CD4-positive, alpha-beta T cell treated with Interleukin-6 for 4 hours (primary cell): ENCODE measurements around the gene GPLD1.
"Not testable (repeated sequence)": the region's sequence is repeated elsewhere in the genome, so short reads cannot be mapped to it uniquely, and the experiment has no call there.

Experiments
- DNase-seq: peaks from one replicate; pipeline ENCODE4 v3.0.0-alpha.2; 2020; ENCODE audit warnings: mixed read lengths

Gene GPLD1

DNA sequence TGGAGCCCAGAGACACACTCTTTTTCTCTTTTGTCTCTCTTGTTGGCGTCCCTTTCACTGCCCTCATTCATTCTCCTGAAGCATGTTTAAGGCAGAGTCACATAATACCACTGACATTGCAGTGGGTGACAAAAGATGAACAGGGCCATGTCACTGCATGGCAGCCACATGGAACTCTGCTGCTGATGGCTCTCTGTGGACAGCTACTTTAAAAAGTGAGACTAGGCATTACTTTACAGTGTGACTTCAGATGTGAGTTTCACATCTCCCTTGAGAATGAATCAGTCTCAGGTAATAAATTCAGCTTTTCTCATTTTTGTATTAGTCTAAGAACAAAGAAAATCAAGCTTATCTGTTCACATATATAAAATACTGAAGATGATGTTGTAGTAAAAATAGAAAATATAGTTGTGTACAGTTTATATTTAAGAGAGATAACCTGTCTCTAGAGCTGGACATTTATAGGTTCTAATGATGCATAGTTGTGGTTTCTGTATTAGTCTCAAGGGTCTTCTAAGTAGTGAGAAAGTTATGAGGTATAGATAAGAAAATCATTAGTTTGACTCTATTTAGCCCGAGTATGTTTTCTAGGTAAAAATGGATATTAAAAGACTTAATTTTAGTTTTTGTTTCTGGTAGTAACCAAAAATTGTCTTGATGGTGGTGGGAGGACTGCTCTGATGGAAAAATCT, 80.5 kb downstream of the GPLD1 start:
- no peak for DNase-seq

DNA sequence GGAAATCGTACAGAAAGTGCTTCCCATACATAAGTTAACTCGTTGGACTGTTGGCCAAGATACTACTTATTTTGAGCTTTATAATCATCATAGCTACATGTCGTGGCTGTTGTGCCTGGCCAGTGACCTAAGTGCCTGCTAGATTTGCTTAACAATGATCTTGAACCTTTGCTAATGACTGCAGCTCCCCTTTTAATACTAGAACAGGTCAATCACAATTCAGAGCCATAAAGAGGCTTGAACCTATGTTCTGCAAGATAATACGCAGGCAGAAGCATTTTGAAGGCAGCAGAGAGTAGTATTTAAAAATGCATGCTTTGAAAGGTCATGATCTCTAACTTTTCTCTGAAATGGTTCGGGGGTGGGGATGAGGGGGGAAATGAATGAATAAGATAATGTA, 84.1 kb downstream of the GPLD1 start:
- no peak for DNase-seq

DNA sequence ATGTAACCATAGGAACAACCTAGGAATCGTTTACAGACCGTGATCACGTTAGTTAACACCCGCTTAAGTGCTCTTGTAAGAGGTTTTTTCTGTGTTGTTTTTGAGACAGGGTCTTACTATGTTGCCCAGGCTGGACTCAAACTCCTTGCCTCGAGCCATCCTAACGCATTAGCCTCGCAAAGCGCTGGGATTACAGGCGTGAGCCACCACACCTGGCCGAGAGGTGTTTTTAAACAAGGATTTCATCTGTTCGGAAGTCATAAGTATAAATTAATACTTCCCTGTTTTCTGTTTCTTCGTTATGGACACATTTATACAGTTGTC, 85.9 kb downstream of the GPLD1 start:
- DNase-seq = no peak

DNA sequence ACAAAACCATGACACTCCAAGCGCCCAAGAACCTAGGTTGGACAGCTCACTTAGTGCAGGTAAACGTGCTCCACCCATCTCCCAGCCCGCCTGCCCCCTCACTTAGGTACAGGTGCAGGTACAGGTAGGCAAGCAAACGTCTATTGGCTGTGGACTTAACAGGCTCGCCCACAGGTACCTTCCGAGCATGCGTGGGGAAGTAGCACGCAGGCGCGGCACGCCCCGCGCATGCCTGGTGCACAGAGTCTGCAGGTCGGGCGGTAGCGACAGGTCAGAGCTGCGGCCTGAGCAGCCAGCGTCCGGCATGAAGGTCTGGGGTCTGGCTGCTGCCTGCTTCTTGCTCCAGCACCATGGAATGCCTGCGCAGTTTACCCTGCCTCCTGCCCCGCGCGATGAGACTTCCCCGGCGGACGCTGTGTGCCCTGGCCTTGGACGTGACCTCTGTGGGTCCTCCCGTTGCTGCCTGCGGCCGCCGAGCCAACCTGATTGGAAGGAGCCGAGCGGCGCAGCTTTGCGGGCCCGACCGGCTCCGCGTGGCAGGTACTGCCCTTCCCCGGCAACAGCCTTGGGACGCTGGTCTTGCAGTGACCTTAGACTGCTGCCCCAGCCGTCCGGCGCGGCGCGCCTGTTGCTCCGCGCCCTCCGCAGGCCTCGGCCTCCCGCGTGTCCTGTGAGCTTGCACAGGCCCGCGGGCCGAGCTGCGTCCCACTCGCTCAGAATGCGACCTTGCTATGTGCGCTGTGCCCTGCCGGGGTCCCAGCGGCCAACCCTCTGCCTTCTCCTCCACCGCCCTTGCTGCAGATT, 86.5 kb downstream of the GPLD1 start, which contains the start of gene MRS2:
Gene MRS2, plus strand, starts transcription at position 240 of the 804 bp plus-strand sequence. Its CDS starts 111 bp downstream, at position 351.
- peak; percentile 86 for DNase-seq

DNA sequence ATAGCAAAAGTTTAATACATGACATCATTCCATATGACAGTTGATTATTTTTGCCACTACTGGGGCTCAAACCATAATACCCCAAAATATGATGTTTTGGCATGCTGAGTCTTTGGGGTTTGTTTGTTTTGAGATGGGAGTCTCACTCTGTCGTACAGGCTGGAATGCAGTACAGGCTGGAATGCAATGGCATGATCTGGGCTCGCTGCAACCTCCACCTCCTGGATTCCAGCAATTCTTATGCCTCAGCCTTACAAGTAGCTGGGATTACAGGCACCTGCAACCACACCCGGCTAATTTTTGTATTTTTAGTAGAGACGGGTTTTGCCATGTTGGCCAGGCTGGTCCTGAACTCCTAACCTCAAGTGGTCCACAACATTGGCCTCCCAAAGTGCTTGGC, 87.9 kb downstream of the GPLD1 start:
- DNase-seq = no peak

DNA sequence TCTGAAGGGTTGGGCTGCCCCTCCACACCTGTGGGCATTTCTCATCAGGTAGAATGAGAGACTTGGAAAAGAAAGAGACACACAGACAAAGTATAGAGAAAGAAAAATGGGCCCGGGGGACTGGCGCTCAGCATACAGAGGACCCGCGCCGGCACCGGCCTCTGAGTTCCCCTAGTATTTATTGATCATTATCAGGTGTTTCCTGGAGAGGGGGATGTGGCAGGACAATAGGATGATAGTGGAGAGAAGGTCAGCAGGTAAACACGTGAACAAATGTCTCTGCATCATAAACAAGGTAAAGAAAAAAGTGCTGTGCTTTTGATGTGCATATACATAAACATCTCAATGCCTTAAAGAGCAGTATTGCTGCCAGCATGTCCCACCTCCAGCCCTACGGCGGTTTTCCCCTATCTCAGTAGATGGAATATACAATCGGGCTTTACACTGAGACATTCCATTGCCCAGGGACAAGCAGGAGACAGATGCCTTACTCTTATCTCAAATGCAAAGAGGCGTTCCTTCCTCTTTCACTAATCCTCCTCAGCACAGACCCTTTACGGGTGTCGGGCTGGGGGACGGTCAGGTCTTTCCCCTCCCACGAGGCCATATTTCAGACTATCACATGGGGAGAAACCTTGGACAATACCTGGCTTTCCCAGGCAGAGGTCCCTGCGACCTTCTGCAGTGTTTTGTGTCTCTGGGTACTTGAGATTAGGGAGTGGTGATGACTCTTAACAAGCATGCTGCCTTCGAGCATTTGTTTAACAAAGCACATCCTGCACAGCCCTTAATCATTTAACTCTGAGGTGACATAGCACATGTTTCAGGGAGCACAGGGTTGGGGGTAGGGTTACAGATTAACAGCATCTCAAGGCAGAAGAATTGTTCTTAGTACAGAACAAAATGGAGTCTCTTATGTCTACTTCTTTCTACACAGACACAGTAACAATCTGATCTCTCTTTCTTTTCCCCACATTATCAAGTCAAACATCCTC, 89.0 kb downstream of the GPLD1 start:
- DNase-seq = not testable (repeated sequence)

DNA sequence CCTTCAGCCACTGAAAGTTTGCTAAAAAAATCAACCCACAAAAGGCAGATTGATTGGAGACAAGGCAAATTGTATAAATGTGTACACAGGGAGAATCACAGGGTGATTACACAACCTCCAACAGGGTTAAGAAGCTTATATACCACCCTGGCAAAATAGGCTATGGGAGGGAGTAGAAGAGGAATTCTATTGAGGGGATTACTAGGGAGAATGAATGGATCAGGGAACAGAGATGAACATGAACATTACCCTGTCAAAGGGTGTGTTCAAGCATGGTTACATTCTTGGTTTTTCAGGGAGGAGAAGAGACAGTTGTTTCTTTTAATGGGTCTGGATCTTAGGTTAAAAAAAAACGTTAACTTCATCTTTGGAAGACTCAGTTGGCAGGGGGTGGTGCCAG, 91.7 kb downstream of the GPLD1 start:
- no peak for DNase-seq

DNA sequence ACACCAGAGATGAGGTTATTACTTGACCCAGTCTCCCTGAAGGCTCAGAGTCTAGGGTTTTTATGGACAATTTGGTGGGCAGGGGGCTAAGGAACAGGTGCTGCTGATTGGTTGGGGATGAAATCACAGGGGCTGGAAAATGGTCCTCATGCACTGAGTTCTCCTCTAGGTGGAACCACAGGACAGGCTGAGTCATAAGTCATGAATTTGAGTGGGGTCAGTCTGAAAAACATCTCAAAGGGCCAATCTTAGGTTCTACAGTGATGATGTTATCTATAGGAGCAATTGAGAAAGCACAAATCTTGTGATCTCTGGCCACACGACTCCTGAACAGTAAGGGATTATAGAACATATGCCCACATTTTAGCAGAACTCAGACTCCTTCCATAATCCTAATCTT, 92.6 kb downstream of the GPLD1 start:
- no peak for DNase-seq

DNA sequence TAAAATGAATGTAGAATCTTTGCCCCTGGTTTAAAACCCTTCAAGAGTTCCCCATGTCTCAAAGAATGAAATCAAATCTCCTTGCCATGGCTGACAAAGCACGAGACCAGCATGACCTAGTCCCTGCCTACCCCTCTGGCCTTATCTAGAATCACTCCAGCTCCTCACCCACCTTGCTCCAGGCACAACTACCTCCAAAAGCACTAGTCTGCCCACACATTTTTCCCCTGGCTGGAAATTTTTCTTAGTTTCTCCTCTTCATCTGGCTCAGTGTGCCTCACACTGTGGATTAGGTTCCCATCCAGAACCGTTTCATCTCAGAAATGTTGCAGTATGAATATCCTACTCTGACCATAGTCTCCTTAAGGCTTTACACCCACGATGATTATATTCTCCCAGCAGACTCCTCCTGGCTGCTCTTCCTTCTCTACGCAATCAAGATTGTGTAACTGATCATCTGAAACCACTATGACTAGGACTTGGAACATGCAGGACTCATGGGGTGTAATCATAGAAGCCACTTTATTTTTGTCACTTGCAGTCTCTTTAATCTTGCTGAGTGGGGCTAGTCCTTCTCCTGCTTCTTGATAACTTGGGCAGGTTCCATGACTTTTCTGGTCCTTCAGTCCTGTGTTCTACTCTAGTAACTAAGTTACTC, 94.5 kb downstream of the GPLD1 start:
- DNase-seq = no peak

DNA sequence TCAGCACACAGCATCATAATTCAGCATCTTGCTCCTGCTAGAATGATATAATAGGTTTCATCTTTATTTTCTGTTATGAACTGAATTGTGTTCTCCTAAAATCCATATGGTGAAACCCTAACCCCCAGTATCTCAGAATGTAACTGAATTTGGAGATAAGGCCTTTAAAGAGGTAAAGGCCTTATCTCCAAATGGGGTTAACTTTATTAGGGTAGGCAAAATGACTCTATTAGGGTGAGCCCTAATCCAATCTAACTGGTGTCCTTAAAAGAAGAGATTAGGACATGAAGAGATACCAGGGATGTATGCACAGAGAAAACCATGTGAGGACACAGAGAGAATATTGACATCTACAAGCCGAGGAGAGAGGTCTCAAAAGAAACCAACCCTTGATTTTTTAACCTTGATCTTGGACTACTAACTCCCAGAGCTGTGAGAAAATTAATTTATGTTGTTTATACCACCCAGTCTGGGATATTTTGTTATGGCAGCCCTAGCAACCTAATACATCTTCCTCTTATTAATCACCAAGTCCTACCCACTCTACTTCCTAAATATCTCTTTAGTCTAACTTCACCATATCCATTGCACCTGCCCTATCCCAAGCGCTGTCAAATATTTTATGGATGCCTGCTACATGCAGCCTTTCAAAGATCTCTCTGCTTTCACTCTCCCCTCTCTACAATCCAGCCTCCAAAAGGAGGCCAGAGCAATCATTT, 95.2 kb downstream of the GPLD1 start:
- DNase-seq = no peak

DNA sequence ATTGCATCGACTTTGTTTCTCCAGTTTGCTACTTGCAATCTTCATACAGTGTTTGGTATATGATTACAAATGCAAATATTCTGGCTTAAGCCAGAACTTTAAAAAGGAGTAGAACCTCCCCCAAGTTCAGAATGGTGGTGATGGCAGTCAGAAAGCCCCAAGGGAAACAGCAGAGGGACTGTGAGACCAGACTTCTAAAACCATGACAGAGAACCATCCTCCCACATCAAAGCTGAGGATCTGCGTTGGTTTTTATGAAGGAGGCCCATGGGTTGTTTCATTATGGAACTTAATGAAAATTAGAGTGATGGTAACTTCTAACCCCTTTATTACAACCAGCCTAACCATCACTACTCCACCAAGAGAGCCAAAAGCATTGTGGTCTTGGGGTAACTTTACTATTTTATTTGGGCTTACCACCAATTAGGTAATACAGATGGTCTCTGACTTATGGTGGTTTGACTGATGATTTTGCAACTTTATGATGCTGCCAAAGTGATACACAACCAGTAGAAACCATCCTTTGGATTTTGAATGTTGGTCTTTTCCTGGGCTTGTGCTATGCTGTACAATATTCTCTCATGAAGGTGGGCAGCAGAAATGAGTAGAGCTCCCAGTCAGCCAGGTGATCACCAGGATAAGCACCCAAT, 97.5 kb downstream of the GPLD1 start:
- DNase-seq = no peak

DNA sequence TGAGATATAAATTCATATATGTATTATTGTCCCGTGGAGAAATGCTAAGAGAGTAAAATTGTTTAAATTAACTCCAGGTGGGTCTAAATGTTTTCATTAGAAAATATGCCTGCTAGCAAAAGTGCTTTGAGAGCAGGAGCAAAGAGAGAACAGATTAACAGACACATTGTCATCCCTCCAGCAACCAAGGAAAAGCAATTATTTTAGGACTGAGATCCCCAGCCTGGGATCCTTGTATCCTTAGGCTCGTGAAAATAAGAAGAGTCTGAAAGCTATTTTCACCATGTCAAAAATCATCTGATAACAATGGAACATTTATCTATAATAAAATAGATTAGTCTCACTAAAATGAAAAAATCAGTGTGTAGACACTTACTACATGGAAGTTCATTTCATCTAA, 98.2 kb downstream of the GPLD1 start:
- no peak for DNase-seq

DNA sequence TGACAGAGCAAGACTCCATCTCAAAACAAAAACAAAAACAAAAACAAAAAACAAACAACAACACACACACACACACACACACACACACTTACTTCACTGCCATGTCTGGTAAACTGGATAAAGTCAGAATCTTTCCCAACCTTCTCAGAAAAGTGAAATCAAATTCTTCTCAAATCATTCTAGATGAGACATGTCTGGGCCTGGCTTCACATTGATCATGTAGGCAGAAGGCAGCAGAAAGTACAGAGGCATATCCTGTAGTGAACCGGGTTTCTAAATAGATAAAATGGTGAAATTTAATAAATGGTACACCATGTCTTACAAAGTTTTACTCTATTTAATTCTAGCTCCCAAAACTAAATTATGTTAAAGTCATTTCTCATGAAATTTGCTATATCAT, 101.6 kb downstream of the GPLD1 start:
- DNase-seq = no peak

DNA sequence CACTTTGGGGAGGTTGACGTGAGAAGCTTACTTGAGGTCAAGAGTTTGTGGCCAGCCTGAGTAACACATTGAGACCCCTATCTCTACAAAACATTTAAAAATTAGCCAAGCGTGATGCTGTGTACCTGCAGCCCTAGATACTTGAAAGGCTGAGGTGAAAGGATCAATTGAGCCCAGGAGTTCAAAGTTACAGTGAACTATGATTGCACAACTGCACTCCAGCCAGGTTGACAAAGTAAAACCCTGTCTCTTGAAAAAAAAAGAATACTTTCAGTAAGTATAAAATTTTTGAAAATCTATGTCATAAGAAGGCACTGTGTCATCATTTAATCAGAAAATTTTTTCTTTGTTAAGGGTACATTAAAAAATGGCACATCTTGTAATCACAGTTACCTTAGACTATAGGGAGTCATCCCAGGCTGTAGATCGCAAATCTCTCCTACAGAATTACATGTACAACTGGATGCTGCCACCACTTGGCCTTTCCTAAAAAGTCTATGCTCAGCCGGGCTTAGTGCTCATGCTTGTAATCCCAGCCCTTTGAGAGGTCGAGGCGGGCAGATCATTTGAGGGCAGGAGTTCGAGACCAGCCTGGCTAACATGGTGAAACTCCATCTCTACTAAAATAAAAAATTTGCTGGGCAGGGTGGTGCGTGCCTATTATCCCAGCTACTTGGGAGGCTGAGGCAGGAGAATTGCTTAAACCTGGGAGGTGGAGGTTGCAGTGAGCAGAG, 103.7 kb downstream of the GPLD1 start:
- DNase-seq = no peak

DNA sequence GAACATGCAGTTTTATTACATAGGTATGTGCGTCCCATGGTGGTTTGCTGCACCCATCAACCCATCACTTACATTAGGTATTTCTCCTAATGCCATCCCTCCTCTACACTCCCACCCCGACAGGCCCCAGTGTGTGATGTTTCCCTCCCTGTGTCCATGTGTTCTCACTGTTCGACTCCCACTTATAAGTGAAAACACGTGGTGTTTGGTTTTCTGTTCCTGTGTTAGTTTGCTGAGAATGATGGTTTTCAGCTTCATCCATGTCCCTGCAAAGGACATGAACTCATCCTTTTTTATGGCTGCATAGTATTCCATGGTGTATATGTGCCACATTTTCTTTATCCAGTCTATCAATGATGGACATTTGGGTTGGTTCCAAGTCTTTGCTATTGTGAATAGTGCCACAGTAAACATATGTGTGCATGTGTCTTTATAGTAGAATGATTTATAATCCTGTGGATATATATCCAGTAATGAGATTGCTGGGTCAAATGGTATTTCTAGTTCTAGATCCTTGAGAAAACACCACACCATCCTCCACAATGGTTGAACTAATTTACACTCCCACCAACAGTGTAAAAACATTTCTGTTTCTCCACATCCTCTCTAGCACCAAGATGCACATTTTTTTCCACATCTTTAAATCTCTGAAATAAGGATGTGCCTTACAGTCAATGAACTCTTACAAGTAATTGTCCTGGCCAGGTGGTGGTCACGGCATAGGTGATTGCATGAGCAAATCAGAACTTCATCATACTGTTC, 104.8 kb downstream of the GPLD1 start:
- DNase-seq = not testable (repeated sequence)

DNA sequence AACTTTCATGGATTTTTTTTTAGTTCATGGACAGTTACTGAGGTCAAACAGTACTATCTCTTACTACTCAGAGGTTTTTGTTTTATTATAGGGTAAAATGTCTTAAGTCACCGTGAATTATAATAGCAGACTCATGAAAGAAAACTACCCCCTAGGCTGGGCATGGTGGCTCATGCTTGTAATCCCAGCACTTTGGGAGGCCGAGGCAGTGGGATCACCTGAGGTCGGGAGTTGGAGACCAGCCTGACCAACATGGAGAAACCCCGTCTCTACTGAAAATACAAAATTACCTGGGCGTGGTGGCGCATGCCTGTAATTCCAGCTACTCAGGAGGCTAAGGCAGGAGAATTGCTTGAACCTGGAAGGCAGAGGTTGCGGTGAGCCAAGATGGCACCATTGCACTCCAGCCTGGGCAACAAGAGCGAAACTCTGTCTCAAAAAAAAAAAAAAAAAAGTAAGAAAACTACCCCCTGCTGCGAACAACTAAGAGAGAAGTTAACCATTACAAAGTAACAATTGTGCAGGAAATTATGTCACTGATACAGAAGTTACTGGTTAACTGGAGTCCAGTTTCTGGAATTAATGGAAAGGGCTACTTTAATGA, 106.4 kb downstream of the GPLD1 start:
- not testable (repeated sequence) for DNase-seq

DNA sequence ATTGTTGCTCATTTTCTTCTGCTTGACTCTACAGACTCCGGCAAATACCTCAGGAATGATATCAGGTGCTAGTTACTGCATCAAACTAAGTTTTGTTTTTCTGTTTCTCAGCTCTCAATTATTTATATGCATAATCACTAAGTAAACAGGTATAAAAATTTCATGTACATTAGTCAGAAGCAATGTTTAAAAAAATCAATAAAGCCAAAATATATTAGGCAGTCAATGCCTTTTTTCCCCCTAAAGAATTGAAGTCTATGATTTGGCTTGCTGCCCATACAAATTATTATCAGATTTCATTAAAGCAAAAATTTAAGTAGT, 107.2 kb downstream of the GPLD1 start:
- no peak for DNase-seq

DNA sequence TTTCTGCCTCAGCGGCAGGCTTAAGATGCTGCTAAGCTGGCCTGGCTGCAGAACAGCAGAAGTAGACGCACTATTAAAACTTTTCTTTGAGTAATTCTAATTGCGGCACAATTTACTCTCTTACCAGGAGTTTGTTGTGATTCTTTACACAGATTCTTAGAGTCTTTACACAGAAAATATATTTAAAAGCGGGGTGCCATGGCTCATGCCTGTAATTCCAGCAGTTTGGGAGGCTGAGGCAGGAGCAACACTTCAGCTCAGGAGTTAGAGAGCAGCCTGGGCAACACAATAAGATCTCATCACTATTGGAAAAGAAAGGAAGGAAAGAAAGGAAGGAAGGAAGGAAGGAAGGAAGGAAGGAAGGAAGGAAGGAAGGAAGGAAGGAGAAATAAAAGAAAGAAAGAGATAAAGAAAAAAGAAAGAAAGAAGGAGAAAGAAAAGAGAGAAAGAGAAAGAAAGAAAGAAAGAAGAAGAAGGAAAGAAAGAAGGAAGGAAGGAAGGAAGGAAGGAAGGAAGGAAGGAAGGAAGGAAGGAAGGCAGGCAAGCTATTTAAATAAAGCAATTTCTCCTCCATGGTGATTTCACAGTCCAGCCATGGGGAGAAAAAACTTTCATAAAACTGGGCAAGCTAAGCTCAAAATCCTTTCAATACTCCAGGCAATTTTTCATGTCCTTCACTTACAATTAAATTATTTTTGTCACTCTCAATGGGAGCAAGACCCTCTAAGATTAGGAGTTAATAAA, 107.7 kb downstream of the GPLD1 start:
- DNase-seq = no peak
